SIG-M5 treated with dmso at 0.1 percent for 504 hours (cell line): Measurements from ENCODE around the gene ARL13A.
"Not testable (repeated sequence)": the region's sequence is repeated elsewhere in the genome, so short reads cannot be mapped to it uniquely, and the experiment has no call there.

Experiments
- DNase-seq: peaks from one replicate; lab custom pipeline; 2025; ENCODE audit not compliant: unreplicated experiment; lab: John Stamatoyannopoulos, UW

Gene ARL13A

DNA sequence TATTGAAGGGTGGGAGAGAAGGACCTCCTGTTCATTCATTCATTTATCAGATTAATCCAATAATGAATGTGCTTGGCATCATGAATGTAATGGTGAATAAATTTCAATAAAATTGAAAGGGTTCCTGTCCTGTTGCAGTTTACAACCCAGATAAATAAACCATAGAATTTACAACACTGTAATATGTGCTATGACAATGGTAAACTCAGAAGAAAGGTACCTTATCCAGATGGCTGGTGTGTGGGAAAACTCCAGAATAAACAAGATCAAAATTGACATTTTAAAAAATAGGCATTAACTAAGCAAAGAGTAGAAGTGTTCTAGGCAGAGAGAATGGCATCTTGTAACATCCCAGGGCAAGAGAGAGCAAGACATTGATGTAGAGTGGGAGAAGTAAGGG, 15.3 kb downstream of the ARL13A start:
- DNase-seq = no peak

DNA sequence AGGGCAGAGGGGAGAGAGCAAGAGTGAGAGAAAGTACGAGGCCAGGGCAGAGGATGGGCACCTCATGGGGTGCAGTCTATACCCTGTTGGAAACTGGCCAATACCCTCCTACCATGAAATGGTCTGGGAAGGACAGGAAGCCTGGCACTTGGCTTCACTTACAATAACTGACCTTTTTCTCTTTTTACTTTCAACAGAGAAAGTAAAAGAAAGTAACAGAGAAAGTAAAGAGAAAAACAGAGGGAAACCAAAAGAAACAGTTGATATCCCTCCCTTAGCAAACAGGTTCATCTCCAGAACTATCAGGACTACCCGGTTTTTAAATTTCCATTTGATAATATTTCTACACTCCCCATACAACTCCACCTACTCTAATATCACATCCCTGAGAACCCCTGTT, 20.6 kb downstream of the ARL13A start:
- DNase-seq = no peak

DNA sequence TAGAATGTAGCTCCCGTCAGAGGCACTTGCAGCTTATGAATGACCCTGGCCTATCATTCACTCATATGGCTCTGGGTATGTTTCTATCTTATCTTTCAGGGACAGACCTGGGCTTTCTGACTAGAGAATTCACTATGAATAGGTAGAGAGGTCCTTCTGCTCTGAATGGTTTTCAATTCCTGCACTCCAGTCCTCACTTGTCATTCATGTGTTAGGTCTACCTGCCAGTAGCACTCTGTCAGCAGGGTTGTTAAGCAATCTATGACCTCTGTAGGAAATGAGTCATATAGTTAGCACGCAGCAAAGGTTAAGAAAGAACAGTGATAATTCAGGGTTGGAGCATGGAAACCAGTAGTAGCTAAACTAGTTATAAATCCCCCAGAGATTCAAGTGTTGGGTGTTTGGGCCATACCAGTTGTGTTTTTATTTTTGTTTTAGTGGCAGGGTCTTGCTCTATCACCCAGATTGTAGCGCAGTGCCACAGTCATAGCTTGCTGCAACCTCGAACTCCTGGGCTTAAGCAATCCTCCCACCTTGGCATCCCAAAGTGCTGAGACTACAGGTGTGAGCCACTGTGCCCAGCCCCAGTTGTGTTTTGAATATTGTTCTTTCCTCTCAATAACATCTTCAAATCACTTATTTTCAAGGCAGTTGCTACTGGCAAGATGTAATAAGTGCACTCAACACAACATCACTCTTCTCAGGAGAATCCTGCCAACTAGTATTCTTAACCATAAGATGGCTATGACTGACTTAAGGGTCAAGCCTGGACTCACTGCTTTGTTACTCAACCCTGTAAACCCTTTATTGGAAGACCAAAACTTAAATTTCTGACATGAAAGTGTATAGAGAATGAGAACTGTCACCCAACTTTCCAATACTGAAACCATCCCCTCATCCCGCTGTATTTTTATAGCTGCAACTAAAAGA, 25.1 kb downstream of the ARL13A start:
- no peak for DNase-seq

DNA sequence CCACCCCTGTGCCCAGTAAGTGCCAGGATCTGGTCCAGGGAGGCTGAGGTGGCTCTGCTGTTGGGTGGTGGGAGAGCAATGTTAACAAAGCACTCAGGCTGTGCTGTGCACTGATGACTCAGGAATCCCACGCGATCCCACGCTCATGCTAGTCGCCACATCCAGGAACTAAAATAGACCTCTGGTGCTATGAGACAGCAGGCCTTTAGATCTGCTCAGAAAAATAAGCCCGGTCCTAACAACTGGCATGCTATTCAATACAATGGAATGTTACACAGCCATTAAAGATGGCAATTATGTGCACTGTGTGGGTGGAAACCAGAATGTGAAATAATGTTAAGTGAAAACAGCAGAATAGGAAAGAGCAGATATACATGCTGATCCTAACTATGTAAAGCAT, 26.0 kb downstream of the ARL13A start:
- no peak for DNase-seq

DNA sequence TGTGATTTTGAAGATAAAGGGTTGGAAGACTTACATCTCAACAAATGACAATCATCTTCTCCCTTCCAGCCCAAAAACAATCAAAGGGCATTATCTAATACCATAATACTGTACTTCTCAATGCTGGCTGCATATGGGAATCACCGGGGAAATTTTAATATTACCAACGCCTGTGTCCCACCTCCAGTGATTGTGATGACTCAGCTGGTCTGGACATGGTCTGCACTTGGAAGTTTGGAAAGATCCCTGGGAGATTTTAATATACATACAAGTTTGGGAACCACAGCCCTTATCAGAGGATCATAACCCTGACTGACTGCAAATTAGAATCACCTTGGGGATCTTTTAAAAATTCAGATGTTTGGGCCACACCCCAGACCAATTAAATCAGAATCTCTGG, 29.9 kb downstream of the ARL13A start:
- DNase-seq = no peak

DNA sequence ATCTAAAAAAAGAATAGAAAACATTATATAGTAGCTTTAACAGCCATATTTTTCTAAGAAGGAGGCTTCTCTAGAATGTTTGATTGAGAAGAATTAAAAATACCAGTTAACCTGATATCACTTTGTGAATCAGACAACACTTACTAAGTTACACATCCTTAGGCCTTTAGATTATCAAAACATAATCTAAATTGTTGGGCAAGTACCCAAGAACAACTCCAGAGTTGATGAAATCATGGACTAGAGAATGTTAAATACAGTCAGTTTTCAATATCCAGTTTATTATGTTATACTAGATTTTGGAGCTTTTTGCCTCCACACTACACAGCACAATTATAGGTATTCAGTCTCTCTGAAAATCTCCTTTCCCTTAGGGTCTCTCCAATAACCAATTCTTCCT, 39.6 kb downstream of the ARL13A start:
- no peak for DNase-seq

DNA sequence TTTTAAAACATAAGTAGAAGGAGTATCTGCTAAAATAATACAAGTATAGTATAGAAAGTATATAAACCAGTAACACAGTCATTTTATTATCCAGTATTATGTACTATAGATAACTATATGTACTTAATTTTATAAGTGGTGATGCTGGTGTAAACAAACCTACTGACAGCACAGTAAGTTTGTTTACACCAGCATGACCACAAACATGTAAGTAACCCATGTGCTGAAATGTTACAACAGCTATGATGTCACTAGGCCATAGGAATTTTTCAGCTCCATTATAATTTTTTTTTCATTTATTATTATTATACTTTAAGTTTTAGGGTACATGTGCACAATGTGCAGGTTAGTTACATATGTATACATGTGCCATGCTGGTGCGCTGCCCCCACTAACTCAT, 42.5 kb downstream of the ARL13A start:
- DNase-seq = not testable (repeated sequence)

DNA sequence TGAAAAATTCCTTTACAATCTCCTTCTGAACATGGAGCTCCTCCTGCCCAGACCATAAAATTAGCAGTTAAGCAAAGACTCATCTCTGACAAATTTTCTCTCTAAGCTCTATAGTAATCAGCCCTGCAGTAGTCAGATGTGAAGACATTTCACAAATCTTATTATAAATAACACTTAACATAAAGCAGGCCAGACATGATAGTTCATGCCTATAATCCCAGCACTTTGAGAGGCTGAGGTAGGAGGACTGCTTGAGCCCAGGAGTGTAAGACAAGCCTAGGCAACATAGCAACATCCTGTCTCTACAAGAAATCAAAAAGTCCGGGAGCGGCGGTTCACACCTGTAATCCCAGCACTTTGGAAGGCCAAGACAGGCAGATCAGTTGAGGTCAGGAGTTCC, 52.5 kb downstream of the ARL13A start:
- DNase-seq = no peak

DNA sequence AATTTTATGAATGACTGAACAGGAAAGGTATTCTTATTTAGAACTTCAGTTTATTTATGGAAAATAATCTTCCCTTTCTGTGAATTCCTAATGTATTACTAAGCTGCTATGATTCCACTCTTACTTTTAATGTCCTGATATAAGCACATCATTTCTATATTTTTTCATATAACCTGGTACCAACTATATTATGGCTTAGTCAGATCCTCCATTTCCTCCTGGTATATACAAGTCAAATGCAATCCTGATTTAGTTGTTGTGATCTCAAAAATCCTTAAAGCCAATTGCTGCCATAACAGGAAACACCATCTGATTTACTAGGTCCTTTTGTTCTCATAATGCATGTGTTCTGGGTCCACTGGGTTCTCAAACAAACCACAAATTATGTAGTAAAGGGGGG, 55.6 kb downstream of the ARL13A start:
- no peak for DNase-seq

DNA sequence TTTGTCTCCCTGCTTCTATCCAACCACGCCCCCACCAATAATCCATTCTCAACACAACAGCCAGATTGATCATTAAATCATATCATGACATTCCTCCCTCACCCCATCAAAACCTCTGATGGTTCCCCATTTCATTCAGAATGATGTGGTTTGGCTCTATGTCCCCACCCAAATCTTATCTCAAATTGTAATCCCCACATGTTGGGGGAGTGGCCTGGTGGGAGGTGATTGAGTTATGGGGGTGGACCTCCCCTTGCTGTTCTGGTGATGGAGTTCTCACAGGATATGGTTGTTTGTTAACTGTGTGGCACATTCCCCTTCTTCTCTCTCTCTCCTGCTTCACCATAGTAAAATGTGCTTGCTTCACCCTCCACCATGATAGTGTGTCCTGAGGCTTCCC, 59.1 kb downstream of the ARL13A start:
- no peak for DNase-seq

DNA sequence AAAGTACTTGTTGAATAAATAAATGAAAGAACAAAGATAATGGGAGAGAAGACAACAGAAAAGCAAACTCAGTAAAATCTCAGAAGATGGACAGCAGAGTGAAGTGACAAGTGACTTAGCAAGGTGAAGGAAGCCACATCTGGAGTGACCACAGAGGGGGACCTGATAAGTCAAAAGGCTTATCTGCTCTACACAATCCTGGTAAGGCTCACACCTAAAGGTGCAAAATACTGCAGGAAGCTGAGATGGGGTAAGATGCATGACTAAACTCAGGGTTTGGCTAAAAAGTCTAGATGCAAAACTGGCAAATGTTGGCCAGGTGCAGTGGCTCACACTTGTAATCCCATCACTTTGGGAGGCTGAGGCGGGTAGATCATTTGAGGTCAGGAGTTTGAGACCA, 60.2 kb downstream of the ARL13A start:
- no peak for DNase-seq

DNA sequence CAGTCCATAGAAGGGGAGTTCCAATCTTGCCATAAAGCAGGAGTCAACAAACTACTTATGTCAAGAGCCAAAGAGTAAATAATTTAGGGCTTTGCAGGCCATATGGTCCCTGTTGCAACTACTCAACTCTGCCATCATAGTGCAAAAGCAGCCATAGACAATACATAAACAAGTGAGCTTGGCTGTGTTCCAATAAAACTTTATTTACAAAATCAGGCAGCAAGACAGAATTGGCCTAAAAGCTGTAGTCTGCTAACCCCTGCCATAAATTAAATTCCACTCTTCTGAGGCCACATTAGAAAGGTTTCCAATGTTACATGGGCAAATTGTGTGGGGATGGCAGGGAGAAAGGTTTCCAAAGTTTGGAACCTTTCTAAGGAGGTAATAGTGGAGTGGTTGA, 67.7 kb downstream of the ARL13A start:
- DNase-seq = no peak

DNA sequence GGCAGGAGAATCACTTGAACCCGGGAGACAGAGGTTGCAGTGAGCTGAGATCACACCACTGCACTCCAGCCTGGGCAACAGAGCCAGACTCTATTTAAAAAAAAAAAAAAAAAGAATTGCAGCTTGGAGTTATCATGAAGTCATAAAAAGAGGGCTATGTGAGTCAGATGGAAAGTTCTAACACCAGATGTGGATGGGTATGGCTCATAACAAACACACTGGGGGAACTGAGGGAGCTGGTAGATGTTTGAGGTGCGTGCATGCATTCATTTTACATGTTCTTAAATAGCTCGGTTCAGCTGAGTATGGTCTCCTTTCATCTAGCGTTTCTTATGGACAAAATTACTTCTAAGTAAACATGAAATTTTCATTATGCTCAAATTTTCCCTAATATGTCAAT, 70.7 kb downstream of the ARL13A start:
- no peak for DNase-seq
